HG03135 (cell line): Measurements from ENCODE around the gene PTH2.
"Not testable (repeated sequence)": the region's sequence is repeated elsewhere in the genome, so short reads cannot be mapped to it uniquely, and the experiment has no call there.

ENCODE experiments used
- ATAC-seq: cut with Tn5 transposase; IDR thresholded peaks from one replicate; pipeline ENCODE4 v1.9.1; 2021; ENCODE audit warnings: mild to moderate bottlenecking, moderate library complexity; ENCODE audit not compliant: unreplicated experiment

The PTH2 gene, protein sequence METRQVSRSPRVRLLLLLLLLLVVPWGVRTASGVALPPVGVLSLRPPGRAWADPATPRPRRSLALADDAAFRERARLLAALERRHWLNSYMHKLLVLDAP

GRCh38 chr19:49423071-49423984 is at the start of gene PTH2:
Gene PTH2 (minus strand): TSS chr19:49423441. CDS start chr19:49423339, 102 bp downstream.
- no peak for ATAC-seq

GRCh38 chr19:49472936-49473335 is 49.7 kb upstream of the PTH2 start:
- ATAC-seq = no peak

GRCh38 chr19:49470615-49470978 is 47.4 kb upstream of the PTH2 start:
- no peak for ATAC-seq

DNA sequence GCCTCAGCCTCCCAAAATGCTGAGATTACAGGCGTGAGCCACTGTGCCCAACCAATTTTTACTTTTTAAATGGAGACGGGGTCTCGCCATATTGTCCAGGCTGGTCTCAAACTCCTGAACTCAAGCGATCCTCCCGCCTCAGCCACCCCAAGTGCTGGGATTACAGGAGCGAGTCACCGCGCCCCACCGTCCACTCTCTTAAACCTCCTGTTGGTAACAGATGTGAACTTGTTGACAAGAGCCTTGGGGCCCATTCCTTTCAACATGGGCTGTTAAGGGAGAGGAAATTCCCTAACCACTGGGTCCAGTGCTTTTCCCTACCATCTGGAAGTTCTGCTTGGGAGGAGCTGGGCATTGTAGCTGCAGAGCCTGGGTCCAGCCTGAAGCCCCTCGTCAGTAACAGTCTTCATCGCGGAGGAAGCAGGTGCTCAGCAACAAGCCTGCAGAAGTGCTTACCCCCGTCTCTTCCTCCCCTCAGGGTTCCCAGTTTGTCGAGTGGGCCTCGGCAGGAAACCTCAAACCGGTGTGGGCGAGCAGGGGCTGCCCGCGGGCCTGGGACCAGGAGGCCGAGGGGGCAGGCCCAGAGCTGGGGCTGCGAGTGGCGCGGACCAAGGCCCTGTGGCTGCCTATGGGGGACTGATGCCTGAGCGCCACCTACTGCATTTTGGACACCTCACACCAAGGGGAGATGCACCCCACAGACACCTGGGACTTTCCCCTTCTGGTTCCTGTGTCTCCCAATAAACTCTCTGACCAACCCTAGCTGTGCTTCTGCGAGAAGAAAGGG is 46.8 kb upstream of the PTH2 start:
- peak; percentile 45 for ATAC-seq

DNA sequence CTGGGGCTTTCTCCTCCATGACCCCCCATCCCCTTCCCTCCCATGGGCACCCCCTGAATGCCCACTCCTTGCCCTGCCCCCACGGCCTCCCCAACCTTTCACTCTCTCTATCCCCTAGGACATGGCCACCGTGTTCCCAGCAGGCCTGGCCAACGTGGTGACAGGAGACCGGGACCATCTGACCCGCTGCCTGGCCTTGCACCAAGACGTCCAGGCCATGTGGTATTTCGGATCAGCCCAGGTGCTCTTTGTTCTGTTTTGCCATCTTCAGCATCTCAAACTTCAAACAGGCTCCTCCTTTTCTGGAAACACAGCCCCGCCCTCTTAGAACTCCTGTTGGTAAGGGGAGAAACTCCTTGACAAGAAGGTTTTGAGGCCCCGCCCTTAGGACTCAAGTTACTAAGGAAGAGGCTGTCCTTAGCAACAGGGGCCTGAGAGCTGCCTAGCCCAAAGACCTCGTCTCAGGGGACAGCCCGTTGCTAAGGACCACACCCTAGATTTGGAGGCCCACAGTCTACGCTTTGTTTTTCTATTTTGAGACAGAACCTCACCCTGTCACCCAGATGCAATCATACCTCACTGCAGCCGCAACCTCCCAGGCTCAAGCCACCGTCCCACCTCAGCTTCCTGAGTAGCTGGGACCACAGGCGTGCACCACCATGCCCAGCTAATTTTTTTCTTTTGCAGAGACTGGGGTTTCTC is 45.7 kb upstream of the PTH2 start:
- ATAC-seq = peak; percentile 64

GRCh38 chr19:49468199-49468598 is 45.0 kb upstream of the PTH2 start:
- no peak for ATAC-seq

DNA sequence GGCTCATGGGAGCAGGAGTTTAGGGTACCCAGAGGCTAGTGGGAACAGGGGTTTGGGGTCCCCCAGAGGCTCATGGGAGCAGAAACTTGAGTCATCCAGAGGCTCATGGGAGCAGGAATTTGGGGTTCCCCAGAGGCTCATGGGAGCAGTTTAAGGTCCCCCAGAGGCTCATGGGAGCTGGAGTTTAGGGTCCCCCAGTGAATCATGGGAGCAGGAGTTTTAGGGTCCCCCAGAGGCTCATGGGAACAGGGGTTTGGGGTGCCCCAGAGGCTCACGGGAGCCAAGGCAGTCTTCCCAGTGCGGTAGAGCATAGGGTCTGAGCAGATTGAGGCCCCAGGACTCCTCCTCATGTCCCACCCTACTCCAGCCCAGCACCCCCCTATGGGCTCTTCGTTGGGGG is 42.1 kb upstream of the PTH2 start:
- no peak for ATAC-seq

- ATAC-seq = no peak
Observed at GRCh38 chr19:49463960-49464740, 40.9 kb upstream of the PTH2 start.

- ATAC-seq = no peak
Observed at GRCh38 chr19:49462492-49462891, 39.3 kb upstream of the PTH2 start.

- no peak for ATAC-seq
Observed at GRCh38 chr19:49461656-49462055, 38.4 kb upstream of the PTH2 start.

DNA sequence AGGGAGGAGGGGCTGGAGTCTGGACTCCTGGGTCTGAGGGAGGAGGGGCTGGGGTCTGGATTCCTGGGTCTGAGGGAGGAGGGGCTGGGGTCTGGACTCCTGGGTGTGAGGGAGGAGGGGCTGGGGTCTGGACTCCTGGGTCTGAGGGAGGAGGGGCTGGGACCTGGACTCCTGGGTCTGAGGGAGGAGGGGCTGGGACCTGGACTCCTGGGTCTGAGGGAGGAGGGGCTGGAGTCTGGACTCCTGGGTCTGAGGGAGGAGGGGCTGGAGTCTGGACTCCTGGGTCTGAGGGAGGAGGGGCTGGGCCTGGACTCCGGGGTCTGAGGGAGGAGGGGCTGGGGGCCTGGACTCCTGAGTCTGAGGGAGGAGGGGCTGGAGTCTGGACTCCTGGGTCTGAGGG is 37.9 kb upstream of the PTH2 start:
- ATAC-seq = not testable (repeated sequence)

DNA sequence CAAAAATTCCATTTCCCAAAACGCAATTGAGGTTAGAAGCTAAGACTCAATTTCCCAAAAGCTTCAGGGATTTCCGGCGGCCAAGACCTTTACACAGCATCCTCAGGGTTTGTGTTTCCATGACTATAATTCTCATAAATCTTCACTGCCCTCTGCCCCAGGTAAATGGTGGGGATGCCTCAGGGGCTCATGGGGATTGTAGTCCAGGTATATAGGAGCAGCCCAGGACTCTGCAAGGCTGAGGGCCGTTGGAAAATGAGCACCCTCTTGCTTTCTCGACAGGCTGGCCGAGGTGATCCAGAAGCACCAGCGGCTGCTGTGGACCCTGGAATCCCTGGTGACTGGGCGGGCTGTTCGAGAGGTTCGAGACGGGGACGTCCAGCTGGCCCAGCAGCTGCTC is 36.1 kb upstream of the PTH2 start:
- ATAC-seq = no peak

- no peak for ATAC-seq
Observed at GRCh38 chr19:49458567-49458903, 35.3 kb upstream of the PTH2 start.

DNA sequence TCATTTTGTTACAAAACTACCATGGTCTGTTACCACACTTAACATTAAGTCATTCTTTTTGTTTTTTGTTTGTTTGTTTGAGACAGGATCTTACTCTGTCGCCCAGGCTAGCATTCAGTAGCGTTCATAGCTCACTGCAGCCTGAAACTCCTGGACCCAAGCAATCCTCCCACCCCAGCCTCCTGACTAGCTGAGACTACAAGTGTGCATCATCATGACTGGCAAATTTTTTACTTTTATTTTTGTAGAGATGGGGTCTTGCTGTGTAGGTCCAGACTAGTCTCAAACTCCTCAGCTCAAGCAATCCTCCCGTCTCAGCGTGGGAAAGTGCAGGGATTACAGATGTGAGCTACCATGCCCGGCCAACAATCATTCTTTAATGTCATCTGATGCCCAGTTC is 33.1 kb upstream of the PTH2 start:
- ATAC-seq = no peak

- no peak for ATAC-seq
Observed at GRCh38 chr19:49455773-49456172, 32.5 kb upstream of the PTH2 start.

GRCh38 chr19:49453757-49454240 is 30.6 kb upstream of the PTH2 start:
- ATAC-seq = no peak

DNA sequence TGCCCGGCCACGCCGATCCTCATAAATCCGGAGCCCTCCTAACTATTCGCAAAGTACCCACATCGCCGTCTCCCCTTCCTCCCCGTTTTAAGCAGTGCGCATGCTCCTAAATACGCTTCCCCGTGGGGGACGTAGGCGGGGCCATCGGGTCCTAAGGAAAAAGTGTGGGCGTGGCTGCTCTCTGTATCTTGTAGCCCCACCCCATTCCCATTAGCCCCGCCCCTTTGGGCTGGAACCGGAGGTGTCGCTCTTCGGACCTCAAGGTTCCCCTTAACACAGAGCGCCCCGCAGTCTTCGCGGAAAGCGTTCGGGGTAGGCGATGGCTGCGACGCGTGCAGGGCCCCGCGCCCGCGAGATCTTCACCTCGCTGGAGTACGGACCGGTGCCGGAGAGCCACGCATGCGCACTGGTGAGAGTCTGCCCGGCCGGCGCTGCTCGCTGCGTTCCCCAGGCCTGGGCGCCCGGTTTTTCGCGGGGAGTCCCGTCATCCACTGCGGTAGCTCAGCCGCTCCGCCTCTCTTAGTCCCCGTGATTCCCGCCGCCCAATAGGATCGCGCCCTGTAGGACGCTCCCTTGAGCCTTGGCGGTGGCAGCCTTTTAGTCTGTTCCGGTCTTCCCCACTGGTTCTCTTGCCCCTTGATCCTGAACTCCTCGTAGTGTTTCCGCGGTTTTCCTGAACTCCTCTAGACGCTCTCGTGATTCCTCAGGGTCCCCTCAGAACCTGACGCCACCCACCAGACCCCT is 29.9 kb upstream of the PTH2 start, which contains the start of gene ALDH16A1:
TSS of gene ALDH16A1 (plus strand) at position 213 of the 744 bp plus-strand sequence. CDS start at position 320, 107 bp downstream.
- peak; percentile 75 for ATAC-seq

- ATAC-seq = peak; percentile 61
Observed at GRCh38 chr19:49451430-49452181, 28.4 kb upstream of the PTH2 start, which contains the start of gene PIH1D1. Gene PIH1D1 (minus strand): TSS chr19:49451814. CDS start chr19:49451574, 240 bp downstream.

GRCh38 chr19:49450405-49450804 is 27.2 kb upstream of the PTH2 start:
- no peak for ATAC-seq
